ENCODE measurements around the gene COL8A1. TPM values are rescaled to one million over a fixed set of nuclear protein-coding genes. Genes with fewer than 3 reads are reported as not detected.

Gene COL8A1
- total RNA-seq, 6 experiments from 2014 or later, result 0.56 to 1.5 (median 0.79) TPM

DNA sequence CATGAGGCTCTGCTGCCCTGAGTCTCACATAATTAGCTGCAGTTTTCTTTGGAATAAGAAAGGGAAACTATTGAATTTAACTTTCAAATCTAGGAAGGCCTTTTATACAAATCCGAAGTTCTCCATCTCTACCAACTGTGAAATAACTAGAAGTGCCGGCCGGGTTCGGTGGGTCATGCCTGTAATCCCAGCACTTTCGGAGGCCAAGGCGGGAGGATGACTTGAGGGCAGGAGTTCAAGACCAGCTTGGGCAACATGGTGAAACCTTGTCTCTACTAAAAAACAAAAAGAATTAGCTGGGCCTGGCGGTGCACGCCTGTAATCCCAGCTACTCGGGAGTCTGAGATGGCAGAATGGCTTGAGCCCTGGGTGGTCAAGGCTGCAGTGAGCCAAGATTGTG is 43.6 kb downstream of the COL8A1 start:
- no peaks in the 10 kb centered on the region for H3K4me1 ChIP-seq
- no peak for ATAC-seq
- no peak overlapping the region for H3K27ac ChIP-seq
- DNase-seq, result no peak
- intact Hi-C loops (cut with DNase I), result no loop called here
- H3K4me3 ChIP-seq, result no peak overlapping the region
- TF ChIP-seq POLR2A (IDR thresholded peaks at IDR 0.05), result no peak
- no peak for TF ChIP-seq CTCF (IDR thresholded peaks at IDR 0.05)
- no peaks in the 10 kb centered on the region for H3K27me3 ChIP-seq
- H3K36me3 ChIP-seq, result no peaks in the 10 kb centered on the region
- 79% methylated on average over 9 of the region's 9 CpGs for WGBS (ENCODE audit: insufficient coverage, low coverage, low lambda C conversion rate, missing lambda C conversion rate)
- no peaks in the 10 kb centered on the region for H3K9me3 ChIP-seq

DNA sequence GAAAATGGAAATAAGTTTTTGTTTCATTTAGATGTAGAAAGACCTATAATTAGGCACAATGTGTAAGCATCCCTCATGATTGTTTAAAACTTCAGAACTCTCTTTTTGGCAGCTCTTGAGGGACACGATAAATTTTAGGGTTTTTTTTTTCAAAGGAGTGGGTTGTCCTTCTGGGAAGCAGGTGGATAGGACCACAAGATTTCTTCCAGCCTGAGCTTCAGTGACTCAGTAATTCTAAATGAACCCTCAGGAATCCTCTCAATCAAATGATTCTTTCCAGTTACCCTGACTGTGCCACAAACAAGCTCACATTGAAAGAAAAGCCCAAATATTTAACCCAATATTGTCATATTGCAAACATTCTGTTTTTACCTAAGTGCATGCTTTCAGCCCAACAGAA is 45.1 kb downstream of the COL8A1 start:
- intact Hi-C loops (cut with DNase I), result no loop called here
- 36% methylated on average over 1 of the region's 1 CpG for WGBS (ENCODE audit: insufficient coverage, low coverage, low lambda C conversion rate, missing lambda C conversion rate)
- no peaks in the 10 kb centered on the region for H3K9me3 ChIP-seq
- ATAC-seq (no peak), DNase-seq (no peak)
- H3K27ac ChIP-seq, result no peak overlapping the region
- no peaks in the 10 kb centered on the region for H3K27me3 ChIP-seq
- H3K4me3 ChIP-seq, result no peak overlapping the region
- no peak for TF ChIP-seq POLR2A (IDR thresholded peaks at IDR 0.05)
- no peak for TF ChIP-seq CTCF (IDR thresholded peaks at IDR 0.05)
- no peaks in the 10 kb centered on the region for H3K36me3 ChIP-seq
- H3K4me1 ChIP-seq, result no peaks in the 10 kb centered on the region

- no peak for TF ChIP-seq CTCF (IDR thresholded peaks at IDR 0.05)
- TF ChIP-seq POLR2A (IDR thresholded peaks at IDR 0.05), result no peak
- 72% methylated on average over 3 of the region's 3 CpGs for whole genome bisulfite sequencing (ENCODE audit: insufficient coverage, low coverage, low lambda C conversion rate, missing lambda C conversion rate)
- Histone ChIP-seq H3K36me3 (no peaks in the 10 kb centered on the region), H3K9me3 (no peaks in the 10 kb centered on the region), H3K27ac (no peak overlapping the region), H3K27me3 (no peaks in the 10 kb centered on the region), H3K4me1 (no peaks in the 10 kb centered on the region), H3K4me3 (no peak overlapping the region)
- DNase-seq, result no peak
- intact Hi-C loops (cut with DNase I), result no loop called here
- ATAC-seq, result no peak
Observed at GRCh38 chr3:99683876-99684275, 45.5 kb downstream of the COL8A1 start.

- H3K27ac ChIP-seq, result no peak overlapping the region
- TF ChIP-seq POLR2A (IDR thresholded peaks at IDR 0.05), result no peak
- no peak for TF ChIP-seq CTCF (IDR thresholded peaks at IDR 0.05)
- no peaks in the 10 kb centered on the region for H3K36me3 ChIP-seq
- no peaks in the 10 kb centered on the region for H3K27me3 ChIP-seq
- H3K4me1 ChIP-seq, result no peaks in the 10 kb centered on the region
- 48% methylated on average over 4 of the region's 4 CpGs for WGBS (ENCODE audit: insufficient coverage, low coverage, low lambda C conversion rate, missing lambda C conversion rate)
- ATAC-seq (no peak), DNase-seq (no peak)
- intact Hi-C loops (cut with DNase I), result no loop called here
- no peaks in the 10 kb centered on the region for H3K9me3 ChIP-seq
- no peak overlapping the region for H3K4me3 ChIP-seq
Observed at GRCh38 chr3:99684644-99685043, 46.2 kb downstream of the COL8A1 start.

- WGBS (ENCODE audit: insufficient coverage, low coverage, low lambda C conversion rate, missing lambda C conversion rate), result 36% methylated on average over 1 of the region's 1 CpG
- Histone ChIP-seq H3K4me1 (no peaks in the 10 kb centered on the region), H3K27me3 (no peaks in the 10 kb centered on the region), H3K9me3 (no peaks in the 10 kb centered on the region), H3K4me3 (no peak overlapping the region), H3K36me3 (no peaks in the 10 kb centered on the region), H3K27ac (no peak overlapping the region)
- intact Hi-C loops (cut with DNase I), result no loop called here
- DNase-seq, result no peak
- ATAC-seq, result no peak
- TF ChIP-seq CTCF (IDR thresholded peaks at IDR 0.05), result no peak
- TF ChIP-seq POLR2A (IDR thresholded peaks at IDR 0.05), result no peak
Observed at GRCh38 chr3:99686469-99686868, 48.1 kb downstream of the COL8A1 start.
